IMR-90 (cell line): ENCODE measurements around the gene TOR1A. TPM values are rescaled to one million over a fixed set of nuclear protein-coding genes. Genes with fewer than 3 reads are reported as not detected.

Source experiments
- ATAC-seq: fragments of 200-7000 bp; cut with Tn5 transposase; 2 replicates; pipeline ENCODE4 v1.9.1; 2020; ENCODE audit warnings: low read depth, mild to moderate bottlenecking, moderate library complexity
- BruUV-seq: library from RNA; stranded (reverse); fragments of 400-500 nt; replicated peaks from 2 replicates; lab custom pipeline; 2021; lab: Mats Ljungman, UMichigan
- CTCF ChIA-PET: fragments of 300-600 bp; formaldehyde crosslinking; extraction: SDS; loops from one replicate; lab custom pipeline; 2021; ENCODE audit warnings: antibody characterized with exemption; lab: Yijun Ruan, JAX
- POLR2A ChIA-PET: fragments of 300-600 bp; sonication (Branson Sonifier 250); formaldehyde crosslinking; loops from one replicate; lab custom pipeline; 2022; ENCODE audit warnings: antibody characterized with exemption; ENCODE audit not compliant: unreplicated experiment; lab: Charles Lee
- DNase-seq: peaks from one replicate; pipeline ENCODE4 v3.0.0; 2013
- H2AFZ ChIP-seq: replicated peaks from 2 replicates; pipeline ENCODE3; 2013; ENCODE audit warnings: low read length, mild to moderate bottlenecking; ENCODE audit not compliant: poor library complexity
- H2AK5ac ChIP-seq: 2 replicates; pipeline ENCODE4 v1.6.1; 2013; ENCODE audit warnings: low read depth, low read length, inconsistent platforms
- H2AK9ac ChIP-seq: replicated peaks from 2 replicates; pipeline ENCODE3; 2013; ENCODE audit warnings: mild to moderate bottlenecking, low read depth, low read length, moderate library complexity; ENCODE audit not compliant: poor library complexity
- H2BK120ac ChIP-seq: 2 replicates; pipeline ENCODE4 v1.6.1; 2013; ENCODE audit warnings: low read depth, low read length, inconsistent platforms
- H2BK15ac ChIP-seq: 3 replicates; pipeline ENCODE4 v1.6.1; 2013; ENCODE audit warnings: low read depth, low read length, inconsistent platforms
- H2BK20ac ChIP-seq: 2 replicates; pipeline ENCODE4 v1.6.1; 2013; ENCODE audit warnings: low read depth, mild to moderate bottlenecking, inconsistent platforms, low read length, moderate library complexity
- H2BK5ac ChIP-seq: 2 replicates; pipeline ENCODE4 v1.6.1; 2013; ENCODE audit warnings: mild to moderate bottlenecking, low read depth, low read length, inconsistent platforms; ENCODE audit not compliant: poor library complexity, severe bottlenecking
- H3K14ac ChIP-seq: replicated peaks from 2 replicates; pipeline ENCODE4 v1.6.1; 2013; ENCODE audit warnings: low read depth, low read length, inconsistent platforms
- H3K18ac ChIP-seq: 2 replicates; pipeline ENCODE4 v1.6.1; 2013; ENCODE audit warnings: low read depth, low read length, control low read depth
- H3K23ac ChIP-seq: 2 replicates; pipeline ENCODE4 v1.6.1; 2013; ENCODE audit warnings: low read depth, low read length, inconsistent platforms
- H3K27ac ChIP-seq: 2 replicates; pipeline ENCODE4 v1.5.1; 2013; ENCODE audit warnings: mild to moderate bottlenecking, control low read depth, low read length; ENCODE audit not compliant: insufficient read depth
- H3K27me3 ChIP-seq: 2 replicates; pipeline ENCODE4 v1.6.1; 2013; ENCODE audit warnings: low read length; ENCODE audit not compliant: control insufficient read depth, insufficient read depth
- H3K36me3 ChIP-seq: 2 replicates; pipeline ENCODE4 v1.6.1; 2013; ENCODE audit warnings: low read length, mixed read lengths; ENCODE audit not compliant: control insufficient read depth, insufficient read depth
- H3K4ac ChIP-seq: 2 replicates; pipeline ENCODE4 v1.6.1; 2013; ENCODE audit warnings: low read depth, low read length, inconsistent platforms
- H3K4me1 ChIP-seq: 2 replicates; pipeline ENCODE4 v1.6.1; 2013; ENCODE audit warnings: low read length, mixed read lengths; ENCODE audit not compliant: control insufficient read depth, insufficient read depth
- H3K4me2 ChIP-seq: 2 replicates; pipeline ENCODE4 v1.6.1; 2013; ENCODE audit warnings: low read depth, mild to moderate bottlenecking, control low read depth, low read length, moderate library complexity
- H3K4me3 ChIP-seq: 2 replicates; pipeline ENCODE4 v1.5.1; 2013; ENCODE audit warnings: low read depth, mild to moderate bottlenecking, control low read depth, low read length, moderate library complexity; ENCODE audit not compliant: insufficient read depth
- H3K56ac ChIP-seq: 2 replicates; pipeline ENCODE4 v1.6.1; 2013; ENCODE audit warnings: low read length, inconsistent platforms; ENCODE audit not compliant: insufficient read depth; ENCODE audit errors: extremely low read depth
- H3K79me1 ChIP-seq, 2 experiments: 2 replicates each; pipeline ENCODE4 v1.6.1; 2013; ENCODE audit warnings: low read length in 2 of 2, inconsistent platforms in 1 of 2, low read depth in 1 of 2
- H3K9ac ChIP-seq: 2 replicates; pipeline ENCODE4 v1.6.1; 2013; ENCODE audit warnings: low read depth, low read length, control low read depth
- H3K9me1 ChIP-seq: 2 replicates; pipeline ENCODE4 v1.6.1; 2013; ENCODE audit warnings: low read length, inconsistent platforms; ENCODE audit not compliant: insufficient read depth
- H3K9me3 ChIP-seq: 2 replicates; pipeline ENCODE4 v1.6.1; 2013; ENCODE audit warnings: low read length; ENCODE audit not compliant: control insufficient read depth, insufficient read depth
- H4K20me1 ChIP-seq: 2 replicates; pipeline ENCODE4 v1.6.1; 2013; ENCODE audit warnings: low read length, inconsistent platforms; ENCODE audit not compliant: insufficient read depth
- H4K5ac ChIP-seq: 2 replicates; pipeline ENCODE4 v1.6.1; 2013; ENCODE audit warnings: mild to moderate bottlenecking, low read depth, low read length, control low read depth
- H4K8ac ChIP-seq, 2 experiments: 2 replicates each; pipeline ENCODE4 v1.6.1; 2013; ENCODE audit warnings: low read depth in 2 of 2, low read length in 2 of 2, control low read depth in 1 of 2, inconsistent platforms in 1 of 2
- H4K91ac ChIP-seq: 2 replicates; pipeline ENCODE4 v1.6.1; 2013; ENCODE audit warnings: low read depth, low read length, inconsistent platforms; ENCODE audit not compliant: insufficient read depth
- BHLHE40 ChIP-seq: fragments of 150-350 bp; IDR thresholded peaks from 2 replicates; pipeline ENCODE4 v1.6.1; 2016; ENCODE audit warnings: mild to moderate bottlenecking, low read depth, low read length
- MAFK ChIP-seq: IDR thresholded peaks from 2 replicates; pipeline ENCODE4 v1.6.1; 2012; ENCODE audit warnings: low read depth, low read length, improper control_type of control experiment
- MAZ ChIP-seq: IDR thresholded peaks from 2 replicates; pipeline ENCODE4 v1.6.1; 2012; ENCODE audit warnings: low read depth, mild to moderate bottlenecking, low read length, improper control_type of control experiment, moderate library complexity, borderline replicate concordance
- POLR2A ChIP-seq: IDR thresholded peaks from 2 replicates; pipeline ENCODE4 v1.6.1; 2012; ENCODE audit warnings: mild to moderate bottlenecking, low read depth, low read length
- RAD21 ChIP-seq: IDR thresholded peaks from 2 replicates; pipeline ENCODE4 v1.6.1; 2012; ENCODE audit warnings: low read length, improper control_type of control experiment
- SMC3 ChIP-seq: fragments of 150-350 bp; IDR thresholded peaks from 2 replicates; pipeline ENCODE4 v1.6.1; 2016; ENCODE audit warnings: low read depth, mild to moderate bottlenecking, antibody characterized with exemption, low read length, moderate library complexity
- WGBS, 2 experiments: methylation state at CpG; one replicate each; pipeline versions ENCODE4 v1.1.5 to v1.1.7; 2013; ENCODE audit warnings: missing lambda C conversion rate in 2 of 2; ENCODE audit not compliant: insufficient read length in 1 of 2; ENCODE audit errors: extremely low coverage in 2 of 2; 5-methylcytosine and 5-hydroxymethylcytosine counted together
- dilution Hi-C: fragments of 300-500 bp; cut with HindIII; formaldehyde crosslinking; loops from one replicate; pipeline ENCODE4 v1.14.3; 2018; ENCODE audit warnings: low sequenced_read_pairs; ENCODE audit not compliant: unreplicated experiment
- in situ Hi-C: fragments of 300-500 bp; cut with MboI; formaldehyde crosslinking; loops from 3 replicates; pipeline ENCODE4 v1.14.3; 2019; ENCODE audit warnings: low sequenced_read_pairs, inconsistent platforms, mixed read lengths
- intact Hi-C: fragments of 100-400 bp; cut with micrococcal nuclease; formaldehyde crosslinking; loops from 2 replicates; pipeline ENCODE4 v1.10.0; 2022
- polyA plus RNA-seq, 3 experiments: library from polyadenylated mRNA; depleted of rRNA; stranded (reverse); fragments of >200 nt; gene quantifications; 2 replicates each; pipeline ENCODE4 v1.2.3, GENCODE V29; 2012; ENCODE audit warnings: low replicate concordance in 1 of 3
- total RNA-seq: library from RNA; depleted of rRNA; stranded (reverse); fragments of >200 nt; gene quantifications from 2 replicates; pipeline ENCODE4 v1.2.3, GENCODE V29; 2012
- TF ChIP-seq, protein P1 (sequence below): fragments of 150-350 bp; IDR thresholded peaks from 2 replicates; pipeline ENCODE4 v1.6.1; 2017; ENCODE audit warnings: mild to moderate bottlenecking, antibody characterized with exemption, low read length, low read depth
- TF ChIP-seq, protein P2 (sequence below): conservative IDR thresholded peaks from 2 replicates; pipeline ENCODE4 v1.5.1; 2012; ENCODE audit warnings: mild to moderate bottlenecking, low read depth, low read length, improper control_type of control experiment

TOR1A gene
- total and polyA plus RNA-seq, 2 of the 4 experiments (the other 2 are of a cell fraction) = 27.1 to 74.2 TPM

DNA sequence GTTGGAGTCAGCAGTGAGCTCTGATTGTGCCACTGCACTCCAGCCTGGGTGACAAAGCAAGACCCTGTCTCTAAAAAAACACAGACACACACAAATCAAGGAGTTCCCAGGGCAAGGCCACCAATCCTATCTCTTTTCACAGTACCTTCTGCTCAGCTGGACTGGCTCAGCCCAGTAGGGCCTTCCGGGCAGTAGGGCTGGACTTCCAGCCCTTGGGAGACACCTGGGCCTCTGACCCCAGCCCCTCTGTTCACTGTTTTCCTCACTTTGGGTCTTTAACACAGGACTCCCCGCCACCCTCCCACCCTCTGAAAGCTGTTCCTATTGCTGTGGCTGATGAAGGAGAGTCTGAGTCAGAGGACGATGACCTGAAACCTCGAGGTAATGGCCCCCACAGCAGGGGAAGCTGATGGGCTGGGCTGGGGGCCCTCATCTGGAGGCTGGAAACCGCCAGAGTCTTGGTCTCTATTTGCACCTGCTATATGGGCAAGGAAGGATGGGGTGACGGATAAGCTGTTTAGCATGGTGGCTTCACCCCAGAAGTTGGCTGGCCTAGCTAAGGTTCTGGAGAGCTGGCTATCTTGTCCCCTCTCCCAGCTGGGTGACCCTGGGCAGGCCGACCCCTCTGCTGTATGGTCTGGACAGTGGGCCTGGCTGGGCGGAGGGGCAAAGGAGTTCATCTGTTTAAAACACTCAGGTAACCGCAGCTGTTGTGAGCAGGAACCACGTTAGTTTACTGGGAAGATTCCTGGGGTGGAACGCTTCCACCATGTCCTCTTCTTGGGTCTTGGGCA is 36.9 kb upstream of the TOR1A start:
- ChIA-PET POLR2A (no interaction called here), CTCF (no interaction called here)
- Histone ChIP-seq H3K18ac (no peak overlapping the region), H3K4ac (no peak overlapping the region), H4K91ac (no peak overlapping the region), H4K8ac (no peak overlapping the region), H3K36me3 (peaks cover 52% of the 10 kb centered on the region), H3K14ac (no peak overlapping the region), H2AK5ac (no peak overlapping the region), H2AK9ac (no peak overlapping the region), H2BK120ac (no peak overlapping the region), H3K4me3 (no peak overlapping the region), H2BK20ac (no peak overlapping the region), H3K4me2 (no peak overlapping the region), H3K9me3 (no peaks in the 10 kb centered on the region), H2BK15ac (no peak overlapping the region), H3K79me1 (no peaks in the 10 kb centered on the region), H3K27ac (no peak overlapping the region), H3K4me1 (no peaks in the 10 kb centered on the region), H4K20me1 (no peaks in the 10 kb centered on the region), H3K9ac (no peak overlapping the region), H4K5ac (no peak overlapping the region), H2BK5ac (no peak overlapping the region), H2AFZ (no peak overlapping the region), H3K9me1 (0 out of 2 replicates have a peak, but pooled peaks cover 7% of the 10 kb centered on the region), H3K23ac (no peak overlapping the region), H3K27me3 (no peaks in the 10 kb centered on the region), H3K56ac (no peak overlapping the region)
- ATAC-seq = no peak
- no TSS peak for BruUV-seq
- dilution Hi-C loops = no loop called here
- in situ Hi-C loops = no loop called here
- DNase-seq = no peak
- intact Hi-C loops = no loop called here
- no peak for TF ChIP-seq POLR2A
- no peak for TF ChIP-seq RAD21
- TF ChIP-seq, protein P1, sequence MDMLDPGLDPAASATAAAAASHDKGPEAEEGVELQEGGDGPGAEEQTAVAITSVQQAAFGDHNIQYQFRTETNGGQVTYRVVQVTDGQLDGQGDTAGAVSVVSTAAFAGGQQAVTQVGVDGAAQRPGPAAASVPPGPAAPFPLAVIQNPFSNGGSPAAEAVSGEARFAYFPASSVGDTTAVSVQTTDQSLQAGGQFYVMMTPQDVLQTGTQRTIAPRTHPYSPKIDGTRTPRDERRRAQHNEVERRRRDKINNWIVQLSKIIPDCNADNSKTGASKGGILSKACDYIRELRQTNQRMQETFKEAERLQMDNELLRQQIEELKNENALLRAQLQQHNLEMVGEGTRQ = no peak
- no peak for TF ChIP-seq BHLHE40
- no peak for TF ChIP-seq SMC3
- TF ChIP-seq, protein P2, sequence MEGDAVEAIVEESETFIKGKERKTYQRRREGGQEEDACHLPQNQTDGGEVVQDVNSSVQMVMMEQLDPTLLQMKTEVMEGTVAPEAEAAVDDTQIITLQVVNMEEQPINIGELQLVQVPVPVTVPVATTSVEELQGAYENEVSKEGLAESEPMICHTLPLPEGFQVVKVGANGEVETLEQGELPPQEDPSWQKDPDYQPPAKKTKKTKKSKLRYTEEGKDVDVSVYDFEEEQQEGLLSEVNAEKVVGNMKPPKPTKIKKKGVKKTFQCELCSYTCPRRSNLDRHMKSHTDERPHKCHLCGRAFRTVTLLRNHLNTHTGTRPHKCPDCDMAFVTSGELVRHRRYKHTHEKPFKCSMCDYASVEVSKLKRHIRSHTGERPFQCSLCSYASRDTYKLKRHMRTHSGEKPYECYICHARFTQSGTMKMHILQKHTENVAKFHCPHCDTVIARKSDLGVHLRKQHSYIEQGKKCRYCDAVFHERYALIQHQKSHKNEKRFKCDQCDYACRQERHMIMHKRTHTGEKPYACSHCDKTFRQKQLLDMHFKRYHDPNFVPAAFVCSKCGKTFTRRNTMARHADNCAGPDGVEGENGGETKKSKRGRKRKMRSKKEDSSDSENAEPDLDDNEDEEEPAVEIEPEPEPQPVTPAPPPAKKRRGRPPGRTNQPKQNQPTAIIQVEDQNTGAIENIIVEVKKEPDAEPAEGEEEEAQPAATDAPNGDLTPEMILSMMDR = no peak
- no peak for TF ChIP-seq MAZ
- TF ChIP-seq MAFK = no peak
- 76% methylated on average over 4 of the region's 11 CpGs; no CpG with 5 or more reads in 1 of the 2 experiments for WGBS, 2 experiments
